Limb (tissue), 2 donors: Measurements from ENCODE around the gene NFKB2.

Source experiments
- DNase-seq, 2 donors: peaks; one replicate each; pipeline ENCODE4 v3.0.0-alpha.2; 2016; ENCODE audit errors: extremely low spot score in 2 of 2

The NFKB2 gene

GRCh38 chr10:102395400-102396316 is at the start of gene NFKB2:
TSS of gene NFKB2 (plus strand) at chr10:102395705. CDS start at chr10:102395960, 255 bp downstream.
- peak; percentile 89 to 96 for DNase-seq

- DNase-seq, result peak; percentile 45 to 54
Observed at GRCh38 chr10:102347236-102347828, 48.2 kb upstream of the NFKB2 start.

GRCh38 chr10:102352066-102352715 is 43.3 kb upstream of the NFKB2 start:
- peak; percentile 56 to 78 for DNase-seq

- no peak for DNase-seq
Observed at GRCh38 chr10:102354451-102354850, 41.1 kb upstream of the NFKB2 start.

- no peak for DNase-seq
Observed at GRCh38 chr10:102358712-102359382, 36.7 kb upstream of the NFKB2 start.

- no peak for DNase-seq
Observed at GRCh38 chr10:102367441-102367840, 28.1 kb upstream of the NFKB2 start.

- no peak for DNase-seq
Observed at GRCh38 chr10:102368077-102368476, 27.4 kb upstream of the NFKB2 start.

- no peak for DNase-seq
Observed at GRCh38 chr10:102371295-102371694, 24.2 kb upstream of the NFKB2 start.

- DNase-seq, result no peak
Observed at GRCh38 chr10:102375250-102375649, 20.3 kb upstream of the NFKB2 start.

- DNase-seq, result no peak
Observed at GRCh38 chr10:102375867-102376266, 19.6 kb upstream of the NFKB2 start.

- DNase-seq, result no peak
Observed at GRCh38 chr10:102376901-102377300, 18.6 kb upstream of the NFKB2 start.

GRCh38 chr10:102379383-102379782 is 16.1 kb upstream of the NFKB2 start:
- no peak for DNase-seq

- DNase-seq, result no peak
Observed at GRCh38 chr10:102381983-102382382, 13.5 kb upstream of the NFKB2 start.

GRCh38 chr10:102382871-102383270 is 12.6 kb upstream of the NFKB2 start:
- no peak for DNase-seq

- DNase-seq, result no peak
Observed at GRCh38 chr10:102384053-102384452, 11.5 kb upstream of the NFKB2 start.

GRCh38 chr10:102384606-102385429 is 10.7 kb upstream of the NFKB2 start:
- DNase-seq, result no peak

GRCh38 chr10:102389894-102390293 is 5.6 kb upstream of the NFKB2 start:
- DNase-seq, result no peak

- no peak for DNase-seq
Observed at GRCh38 chr10:102392306-102392705, 3.2 kb upstream of the NFKB2 start.

- DNase-seq, result no peak
Observed at GRCh38 chr10:102393411-102394078, 2.0 kb upstream of the NFKB2 start.

- peak; percentile 87 to 93 for DNase-seq
Observed at GRCh38 chr10:102394079-102394800, 1.3 kb upstream of the NFKB2 start.
